GM12892 (cell line): Measurements from ENCODE around the gene FRMPD4.

ENCODE experiments used
- POLR2A ChIP-seq: IDR thresholded peaks from 2 replicates; pipeline ENCODE4 v1.6.1; 2011; ENCODE audit warnings: low read depth, low read length, control low read depth
- POLR2AphosphoS5 ChIP-seq: IDR thresholded peaks from 2 replicates; pipeline ENCODE4 v1.6.1; 2011; ENCODE audit warnings: low read depth, low read length, control low read depth
- TAF1 ChIP-seq: IDR thresholded peaks from 2 replicates; pipeline ENCODE4 v1.6.1; 2011; ENCODE audit warnings: low read depth, mild to moderate bottlenecking, control low read depth, low read length, borderline replicate concordance

GRCh38 chrX:12149670-12150407 is 11.6 kb downstream of the FRMPD4 start:
- no peak for TF ChIP-seq TAF1
- TF ChIP-seq POLR2AphosphoS5 = no peak
- no peak for TF ChIP-seq POLR2A
